ENCODE results near the gene BFSP1. TPM values are rescaled to one million over a fixed set of nuclear protein-coding genes. Genes with fewer than 3 reads are reported as not detected.

The BFSP1 gene
- total RNA-seq, 2 experiments from 2014 or later: 2.7 to 3.2 TPM

DNA sequence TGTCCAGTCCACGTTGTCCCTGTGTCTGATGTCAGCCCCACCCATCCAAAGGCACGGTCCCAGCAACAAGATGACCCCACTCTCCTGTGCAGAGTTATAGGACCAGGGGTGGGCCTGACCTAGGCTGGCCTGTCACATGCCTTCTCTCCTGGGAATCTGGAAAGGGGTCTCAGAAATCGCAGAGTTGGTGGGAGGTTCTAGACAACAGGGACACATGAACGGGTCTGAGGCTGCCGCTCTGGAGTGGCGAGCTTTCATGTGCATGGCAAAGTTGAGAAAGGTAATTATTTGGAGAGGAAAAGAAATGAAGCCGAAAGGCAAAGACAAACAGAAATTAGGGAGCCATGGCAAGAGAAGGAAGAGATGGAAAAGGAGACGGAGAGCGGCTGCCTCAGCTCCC, 29.5 kb downstream of the BFSP1 start:
- peaks cover 8% of the 10 kb centered on the region for H3K27me3 Mint-ChIP-seq
- no peak for DNase-seq
- H3K4me3 Mint-ChIP-seq: no peak overlapping the region
- H3K4me1 Mint-ChIP-seq: peaks cover 46% of the 10 kb centered on the region
- POLR2A ChIA-PET: no interaction called here
- no peak overlapping the region for H3K27ac Mint-ChIP-seq
- CTCF ChIA-PET: no interaction called here
- H3K36me3 Mint-ChIP-seq (ENCODE audit: low read depth): no peaks in the 10 kb centered on the region
- H3K9me3 Mint-ChIP-seq: no peaks in the 10 kb centered on the region

DNA sequence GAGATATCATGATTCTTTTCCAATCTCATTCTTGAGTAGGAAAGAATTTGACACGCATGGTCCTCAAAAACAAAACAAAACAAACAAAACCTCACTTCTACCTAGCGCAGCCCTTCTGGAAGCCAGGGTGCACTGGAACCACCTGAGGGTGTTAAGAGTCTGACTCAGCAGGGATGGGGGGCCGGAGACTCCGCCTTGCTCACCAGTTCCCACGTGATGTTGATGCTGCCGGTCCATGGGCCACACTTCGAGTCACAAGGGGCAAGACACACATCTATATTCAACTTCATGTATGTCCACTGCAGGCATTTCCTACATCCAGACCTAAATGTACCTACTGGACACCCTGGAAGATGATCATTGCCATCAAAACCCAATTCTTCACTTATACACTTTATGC, 30.4 kb downstream of the BFSP1 start:
- DNase-seq: no peak
- no peak overlapping the region for H3K4me3 Mint-ChIP-seq
- CTCF ChIA-PET: interaction anchor here (0.9 kb wide), 1 partner anchor 397 kb away, joined by 3 read pairs; no protein-coding TSS in a partner anchor

DNA sequence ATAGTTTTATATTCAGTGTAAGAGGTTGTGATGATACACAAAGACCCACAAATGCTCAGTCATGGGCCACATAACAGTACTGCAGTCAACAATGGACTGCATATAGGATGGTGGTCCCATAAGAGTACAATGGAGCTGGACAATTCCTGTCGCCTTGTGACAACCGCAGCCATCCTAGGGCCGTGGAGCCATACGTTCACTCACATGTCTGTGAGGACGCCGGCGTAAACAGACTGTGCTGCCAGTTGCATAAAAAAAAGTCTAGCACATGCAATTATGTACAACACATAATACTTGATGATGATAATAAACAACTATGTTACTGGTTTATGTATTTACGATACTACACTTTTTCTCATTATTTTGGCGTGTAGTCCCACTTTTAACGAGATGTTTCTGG, 30.9 kb downstream of the BFSP1 start:
- no peak overlapping the region for H3K4me3 Mint-ChIP-seq
- peaks cover 8% of the 10 kb centered on the region for H3K27me3 Mint-ChIP-seq
- H3K36me3 Mint-ChIP-seq (ENCODE audit: low read depth): no peaks in the 10 kb centered on the region
- H3K4me1 Mint-ChIP-seq: peaks cover 34% of the 10 kb centered on the region
- ChIA-PET CTCF (interaction anchor here (0.9 kb wide), 1 partner anchor 398 kb away, joined by 3 read pairs; no protein-coding TSS in a partner anchor), POLR2A (no interaction called here)
- H3K9me3 Mint-ChIP-seq: no peaks in the 10 kb centered on the region
- no peak overlapping the region for H3K27ac Mint-ChIP-seq
- DNase-seq: no peak

More for the DNA sequence above, 30.4 kb downstream of the BFSP1 start:
- POLR2A ChIA-PET: no interaction called here
- no peak overlapping the region for H3K27ac Mint-ChIP-seq
- H3K36me3 Mint-ChIP-seq (ENCODE audit: low read depth): no peaks in the 10 kb centered on the region
- H3K4me1 Mint-ChIP-seq: peaks cover 40% of the 10 kb centered on the region
- H3K27me3 Mint-ChIP-seq: peaks cover 8% of the 10 kb centered on the region
- no peaks in the 10 kb centered on the region for H3K9me3 Mint-ChIP-seq

DNA sequence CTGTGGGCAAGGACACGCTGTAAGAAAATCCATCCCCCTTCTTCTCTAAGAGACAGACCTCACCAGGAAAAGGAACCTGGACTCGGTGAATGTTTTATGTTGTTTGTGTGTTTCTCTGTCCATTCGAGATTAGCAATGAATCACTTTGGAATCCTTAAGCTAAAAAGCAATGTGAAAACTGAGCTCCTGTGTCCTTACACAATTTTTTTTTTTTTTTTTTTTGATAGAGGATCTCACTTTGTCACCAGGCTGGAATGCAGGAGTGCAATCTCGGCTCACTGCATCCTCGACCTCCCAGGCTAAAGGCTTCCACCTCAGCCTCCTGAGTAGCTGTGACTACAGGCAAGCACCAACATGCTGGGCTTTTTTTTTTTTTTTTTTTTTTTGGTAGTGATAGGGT, 32.1 kb downstream of the BFSP1 start:
- ChIA-PET POLR2A (no interaction called here), CTCF (interaction anchor here (0.7 to 1.1 kb wide), 2 partner anchors 399 to 565 kb away, joined by 3 to 5 read pairs; no protein-coding TSS in a partner anchor)
- H3K27ac Mint-ChIP-seq: no peak overlapping the region
- DNase-seq: no peak
- H3K27me3 Mint-ChIP-seq: peaks cover 8% of the 10 kb centered on the region
- H3K36me3 Mint-ChIP-seq (ENCODE audit: low read depth): no peaks in the 10 kb centered on the region
- peaks cover 24% of the 10 kb centered on the region for H3K4me1 Mint-ChIP-seq
- H3K4me3 Mint-ChIP-seq: no peak overlapping the region
- no peaks in the 10 kb centered on the region for H3K9me3 Mint-ChIP-seq

DNA sequence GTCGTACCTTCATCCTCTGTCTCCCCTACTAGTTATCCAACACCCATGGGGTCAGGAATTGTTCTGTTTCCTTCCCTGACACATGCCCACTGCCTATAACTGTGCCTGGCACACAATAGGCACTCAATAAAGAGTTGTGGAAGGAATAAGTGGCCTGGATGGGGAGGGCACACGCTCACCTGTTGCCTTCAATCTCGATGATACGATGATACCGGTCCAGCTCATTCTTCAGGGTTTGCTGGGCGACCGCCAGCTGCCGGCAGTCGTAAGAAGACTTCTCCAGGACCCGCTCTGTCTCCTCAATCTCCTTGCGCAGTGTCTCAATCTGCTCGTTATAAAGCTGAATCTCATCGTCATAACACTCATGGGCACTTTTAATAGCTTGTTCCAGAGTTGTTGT, 32.5 kb downstream of the BFSP1 start:
- Mint-ChIP-seq H3K27ac (no peak overlapping the region), H3K9me3 (no peaks in the 10 kb centered on the region), H3K27me3 (peaks cover 8% of the 10 kb centered on the region), H3K36me3 (ENCODE audit: low read depth) (no peaks in the 10 kb centered on the region), H3K4me1 (peaks cover 20% of the 10 kb centered on the region), H3K4me3 (no peak overlapping the region)
- no peak for DNase-seq
- POLR2A ChIA-PET: no interaction called here
- CTCF ChIA-PET: interaction anchor here (0.7 to 1.1 kb wide), 2 partner anchors 399 to 566 kb away, joined by 3 to 5 read pairs; no protein-coding TSS in a partner anchor

DNA sequence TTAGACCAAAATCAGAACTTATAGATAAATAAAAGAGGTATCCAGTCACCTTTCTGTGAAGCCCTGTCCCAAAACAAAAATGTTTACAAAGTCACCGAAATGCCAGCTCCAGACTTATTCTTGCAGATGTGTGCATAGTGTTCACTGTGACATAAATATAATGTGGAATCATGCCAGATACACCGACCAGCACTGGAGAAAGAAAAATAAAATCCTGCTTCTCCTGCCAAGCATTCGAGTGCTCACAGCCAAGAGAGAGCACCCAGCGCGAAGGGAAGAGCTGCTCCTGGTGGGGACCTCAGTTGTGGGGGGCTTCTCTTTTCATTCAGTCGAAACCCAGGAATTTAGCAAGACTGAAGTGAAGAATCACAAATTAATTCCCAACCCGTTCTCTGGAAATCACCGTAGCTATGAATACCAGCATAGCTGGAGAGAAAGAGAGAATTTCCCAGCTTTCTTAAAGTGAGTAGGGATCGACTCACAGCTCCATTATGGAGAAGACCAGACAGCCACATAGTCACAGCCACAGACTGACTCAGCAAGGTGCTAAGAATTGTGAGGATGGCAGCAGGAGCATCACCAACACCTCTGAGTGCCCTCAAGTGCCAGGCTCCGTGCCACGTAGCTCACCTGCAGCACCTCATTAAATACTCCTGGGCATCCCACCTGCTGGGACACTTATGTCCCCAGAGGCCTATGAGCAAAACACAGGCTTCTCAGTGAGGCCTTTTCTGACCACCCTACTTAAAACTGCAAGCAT, 33.2 kb downstream of the BFSP1 start:
- Mint-ChIP-seq H3K36me3 (ENCODE audit: low read depth) (no peaks in the 10 kb centered on the region), H3K9me3 (no peaks in the 10 kb centered on the region), H3K27ac (no peak overlapping the region), H3K4me3 (no peak overlapping the region), H3K27me3 (peaks cover 8% of the 10 kb centered on the region), H3K4me1 (peaks cover 14% of the 10 kb centered on the region)
- ChIA-PET CTCF (interaction anchor here (1.1 kb wide), 1 partner anchor 400 kb away, joined by 3 read pairs; no protein-coding TSS in a partner anchor), POLR2A (no interaction called here)
- DNase-seq: no peak

DNA sequence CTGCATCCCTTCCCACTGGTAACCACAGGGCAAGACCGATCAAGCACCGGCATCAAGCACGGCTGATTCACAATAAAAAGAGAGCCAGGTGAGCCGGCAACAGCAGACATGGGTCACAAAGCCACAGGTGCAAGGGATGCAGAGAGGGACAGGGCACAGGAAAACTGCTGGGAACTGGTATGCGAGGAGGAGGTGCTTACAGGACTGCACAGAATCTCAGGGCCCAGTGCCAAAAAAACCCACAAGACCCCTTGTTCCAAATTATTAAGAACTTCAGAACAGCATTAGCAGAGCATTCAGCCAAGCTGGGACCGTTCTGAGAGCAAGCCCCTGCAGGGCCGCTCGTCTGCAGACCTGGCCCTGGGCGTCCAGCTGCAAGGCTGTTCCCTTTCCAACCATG, 35.4 kb downstream of the BFSP1 start:
- POLR2A ChIA-PET: no interaction called here
- no peaks in the 10 kb centered on the region for H3K36me3 Mint-ChIP-seq (ENCODE audit: low read depth)
- DNase-seq: no peak
- no peak overlapping the region for H3K27ac Mint-ChIP-seq
- no peaks in the 10 kb centered on the region for H3K4me1 Mint-ChIP-seq
- CTCF ChIA-PET: no interaction called here
- no peak overlapping the region for H3K4me3 Mint-ChIP-seq
- H3K9me3 Mint-ChIP-seq: no peaks in the 10 kb centered on the region
- peaks cover 4% of the 10 kb centered on the region for H3K27me3 Mint-ChIP-seq

DNA sequence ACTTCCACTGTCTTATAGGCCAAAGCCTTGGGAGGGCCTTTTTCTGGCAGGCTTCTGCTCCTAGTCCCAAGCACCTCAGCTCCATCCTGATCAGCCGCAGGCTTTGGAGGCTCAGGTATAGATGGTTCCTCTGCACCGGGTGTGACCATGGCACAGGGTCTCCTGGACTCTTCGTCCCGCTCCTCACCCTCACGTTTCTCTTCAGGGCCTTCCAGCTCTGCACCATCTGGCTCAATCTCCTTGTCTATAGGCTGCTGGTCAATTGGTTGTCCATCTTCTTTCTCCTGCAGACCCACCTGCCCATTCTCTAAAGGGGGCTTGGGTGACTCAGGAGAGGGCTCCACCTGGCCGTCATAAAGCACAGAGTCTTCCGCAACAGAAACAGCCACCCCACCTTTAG, 37.0 kb downstream of the BFSP1 start:
- no peaks in the 10 kb centered on the region for H3K36me3 Mint-ChIP-seq (ENCODE audit: low read depth)
- no peak overlapping the region for H3K27ac Mint-ChIP-seq
- POLR2A ChIA-PET: no interaction called here
- no peak overlapping the region for H3K4me3 Mint-ChIP-seq
- H3K27me3 Mint-ChIP-seq: peaks cover 4% of the 10 kb centered on the region
- H3K4me1 Mint-ChIP-seq: no peaks in the 10 kb centered on the region
- CTCF ChIA-PET: interaction anchor here (2.0 kb wide), 1 partner anchor 10 kb away, joined by 7 read pairs; no protein-coding TSS in a partner anchor
- DNase-seq: no peak
- H3K9me3 Mint-ChIP-seq: no peaks in the 10 kb centered on the region

DNA sequence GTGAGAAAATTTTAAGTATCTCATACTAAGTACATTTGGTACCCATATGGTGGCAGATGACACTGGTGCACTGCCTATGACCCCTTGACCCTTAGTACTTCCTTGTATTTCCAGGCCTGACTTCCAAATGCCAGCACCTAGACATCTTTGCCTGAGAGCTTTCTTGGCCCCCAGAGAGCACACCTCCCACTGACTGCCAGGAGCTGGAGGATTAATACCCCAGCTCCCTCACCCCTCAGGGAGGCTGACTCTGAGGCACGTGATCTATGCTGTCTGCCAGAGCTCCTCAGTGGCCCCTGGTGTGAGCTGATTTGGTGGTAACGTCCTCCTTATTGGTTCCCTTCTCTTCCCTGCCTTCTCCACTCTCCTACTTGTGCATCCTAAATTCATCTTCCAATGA, 38.0 kb downstream of the BFSP1 start:
- Mint-ChIP-seq H3K4me1 (no peaks in the 10 kb centered on the region), H3K4me3 (no peak overlapping the region), H3K27me3 (no peaks in the 10 kb centered on the region), H3K9me3 (no peaks in the 10 kb centered on the region), H3K36me3 (ENCODE audit: low read depth) (no peaks in the 10 kb centered on the region), H3K27ac (no peak overlapping the region)
- POLR2A ChIA-PET: no interaction called here
- CTCF ChIA-PET: interaction anchor here (2.0 kb wide), 1 partner anchor 11 kb away, joined by 7 read pairs; no protein-coding TSS in a partner anchor
- DNase-seq: no peak

DNA sequence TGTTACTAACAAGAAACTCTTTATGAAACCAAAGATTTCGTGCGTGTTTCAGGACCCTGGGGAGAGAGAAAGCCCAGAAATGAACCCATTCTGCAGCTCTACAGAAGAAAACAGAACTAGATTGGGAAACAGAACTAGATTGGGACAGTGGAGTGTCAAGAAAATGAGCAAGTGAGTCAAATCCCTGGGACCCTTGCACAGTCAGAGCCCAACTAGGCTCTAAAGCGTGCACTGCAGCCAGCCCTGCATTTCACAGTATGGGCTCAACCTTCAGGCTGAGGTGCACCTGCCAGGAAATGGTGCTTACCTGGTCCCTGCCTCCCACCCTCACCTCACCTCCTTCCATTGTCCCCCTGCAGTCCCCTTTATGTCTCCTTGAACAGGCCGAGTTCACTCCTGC, 39.7 kb downstream of the BFSP1 start:
- Mint-ChIP-seq H3K27ac (no peak overlapping the region), H3K36me3 (ENCODE audit: low read depth) (no peaks in the 10 kb centered on the region), H3K9me3 (no peaks in the 10 kb centered on the region), H3K4me3 (no peak overlapping the region), H3K27me3 (peaks cover under 1% of the 10 kb centered on the region), H3K4me1 (no peaks in the 10 kb centered on the region)
- no peak for DNase-seq
- ChIA-PET POLR2A (no interaction called here), CTCF (no interaction called here)

DNA sequence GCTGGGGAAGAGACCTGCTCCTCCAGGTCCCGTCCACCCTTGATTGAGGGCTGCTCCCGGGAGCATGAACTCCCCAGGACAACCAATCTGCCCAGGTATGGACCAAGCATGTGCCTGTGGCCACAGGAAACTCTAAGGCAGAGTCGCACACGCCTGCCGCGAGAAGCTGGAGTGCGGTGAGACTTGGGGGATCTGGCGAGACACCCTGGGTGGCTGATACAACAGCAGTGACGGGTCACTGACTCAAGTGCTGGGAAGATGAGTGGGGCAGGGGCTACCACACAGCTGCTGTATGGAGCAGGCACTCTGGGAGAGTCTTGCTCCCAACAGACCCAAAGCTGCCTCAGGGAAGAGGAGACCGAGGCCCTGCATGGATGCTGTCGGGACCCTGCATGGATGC, 40.1 kb downstream of the BFSP1 start:
- DNase-seq: no peak
- Mint-ChIP-seq H3K27me3 (peaks cover 4% of the 10 kb centered on the region), H3K9me3 (no peaks in the 10 kb centered on the region), H3K4me3 (no peak overlapping the region), H3K4me1 (no peaks in the 10 kb centered on the region), H3K36me3 (ENCODE audit: low read depth) (no peaks in the 10 kb centered on the region), H3K27ac (no peak overlapping the region)
- ChIA-PET CTCF (no interaction called here), POLR2A (no interaction called here)

DNA sequence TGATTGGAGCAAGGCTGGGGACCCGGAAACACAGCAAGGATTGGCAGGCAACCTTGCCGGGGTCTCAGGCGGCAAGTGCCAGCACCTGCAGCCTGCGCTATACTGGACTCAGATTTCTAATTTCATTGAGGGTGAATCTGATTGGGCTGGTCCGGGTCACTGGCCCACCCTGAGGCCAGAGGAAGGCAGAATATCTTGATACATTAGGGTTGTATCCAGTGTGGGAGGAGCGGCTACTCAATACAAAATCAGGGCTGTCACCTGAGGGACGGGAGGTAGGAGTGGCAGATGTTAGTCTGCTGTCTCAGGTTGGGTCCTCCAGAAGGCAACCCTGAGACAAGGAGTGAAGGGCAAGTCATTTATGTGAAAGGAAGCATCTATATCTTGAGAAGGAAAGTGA, 40.7 kb downstream of the BFSP1 start:
- POLR2A ChIA-PET: no interaction called here
- Mint-ChIP-seq H3K9me3 (no peaks in the 10 kb centered on the region), H3K27me3 (peaks cover 5% of the 10 kb centered on the region), H3K27ac (no peak overlapping the region), H3K4me1 (no peaks in the 10 kb centered on the region), H3K36me3 (ENCODE audit: low read depth) (no peaks in the 10 kb centered on the region), H3K4me3 (no peak overlapping the region)
- DNase-seq: no peak
- CTCF ChIA-PET: no interaction called here

DNA sequence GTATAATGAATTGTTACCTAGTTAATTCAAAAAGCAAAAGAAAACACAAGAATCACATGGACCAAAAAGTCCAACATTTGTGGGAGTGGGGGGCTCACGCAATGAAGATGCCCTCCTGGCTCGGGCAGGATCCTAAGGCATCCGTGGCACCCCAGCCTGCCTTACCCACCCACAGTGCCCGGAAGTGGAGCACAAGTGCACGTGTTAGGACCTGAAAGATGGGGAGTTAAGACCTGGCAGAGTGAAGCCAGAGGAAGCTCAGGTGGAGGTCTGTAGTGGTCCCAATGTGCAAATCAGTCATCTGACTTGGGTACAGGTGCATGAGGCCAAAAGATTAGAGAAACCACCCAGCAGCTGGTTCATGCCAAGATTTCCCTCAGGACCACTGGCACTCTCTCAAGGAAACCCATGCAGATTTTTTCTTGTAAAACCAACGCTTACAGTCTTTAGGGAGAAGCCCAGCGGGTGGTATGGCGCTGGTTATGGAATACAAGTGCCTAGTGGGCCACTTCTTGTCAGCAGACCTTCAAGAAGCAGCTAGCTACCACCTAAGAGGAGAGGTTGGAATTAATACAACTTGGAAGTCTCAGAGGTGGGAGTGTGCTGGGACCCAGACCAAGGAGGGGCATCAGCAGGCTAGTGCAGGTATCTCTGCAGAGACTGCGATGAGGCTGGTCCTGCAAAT, 42.1 kb downstream of the BFSP1 start:
- POLR2A ChIA-PET: no interaction called here
- Mint-ChIP-seq H3K9me3 (no peaks in the 10 kb centered on the region), H3K27ac (no peak overlapping the region), H3K27me3 (peaks cover 11% of the 10 kb centered on the region), H3K4me3 (no peak overlapping the region), H3K4me1 (no peaks in the 10 kb centered on the region), H3K36me3 (ENCODE audit: low read depth) (no peaks in the 10 kb centered on the region)
- CTCF ChIA-PET: no interaction called here
- no peak for DNase-seq

DNA sequence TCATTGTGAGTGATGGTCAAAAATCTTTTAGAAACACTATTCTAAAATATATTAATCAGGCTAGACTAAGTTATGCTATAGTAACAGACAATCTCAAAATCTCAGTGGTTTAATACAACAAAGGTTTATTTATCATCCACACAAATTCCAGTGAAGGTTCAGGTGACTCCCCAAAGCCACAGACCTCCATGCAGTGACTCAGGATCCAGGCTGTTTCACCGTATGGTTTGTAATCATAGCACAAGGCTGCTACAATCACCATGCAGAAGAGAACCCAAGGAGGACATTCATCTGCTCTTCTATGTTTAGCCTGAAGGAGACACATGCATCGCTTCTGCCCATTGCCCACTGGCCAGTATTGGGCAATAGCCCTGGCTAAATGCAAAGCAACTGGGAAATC, 46.2 kb downstream of the BFSP1 start:
- Mint-ChIP-seq H3K27me3 (peaks cover 15% of the 10 kb centered on the region), H3K4me3 (no peak overlapping the region), H3K4me1 (no peaks in the 10 kb centered on the region), H3K27ac (no peak overlapping the region), H3K9me3 (no peaks in the 10 kb centered on the region), H3K36me3 (ENCODE audit: low read depth) (no peaks in the 10 kb centered on the region)
- ChIA-PET CTCF (no interaction called here), POLR2A (no interaction called here)
- DNase-seq: no peak
